Measurements from ENCODE around the gene FRYL.
"Not testable (repeated sequence)": the region's sequence is repeated elsewhere in the genome, so short reads cannot be mapped to it uniquely, and the experiment has no call there.

FRYL gene

DNA sequence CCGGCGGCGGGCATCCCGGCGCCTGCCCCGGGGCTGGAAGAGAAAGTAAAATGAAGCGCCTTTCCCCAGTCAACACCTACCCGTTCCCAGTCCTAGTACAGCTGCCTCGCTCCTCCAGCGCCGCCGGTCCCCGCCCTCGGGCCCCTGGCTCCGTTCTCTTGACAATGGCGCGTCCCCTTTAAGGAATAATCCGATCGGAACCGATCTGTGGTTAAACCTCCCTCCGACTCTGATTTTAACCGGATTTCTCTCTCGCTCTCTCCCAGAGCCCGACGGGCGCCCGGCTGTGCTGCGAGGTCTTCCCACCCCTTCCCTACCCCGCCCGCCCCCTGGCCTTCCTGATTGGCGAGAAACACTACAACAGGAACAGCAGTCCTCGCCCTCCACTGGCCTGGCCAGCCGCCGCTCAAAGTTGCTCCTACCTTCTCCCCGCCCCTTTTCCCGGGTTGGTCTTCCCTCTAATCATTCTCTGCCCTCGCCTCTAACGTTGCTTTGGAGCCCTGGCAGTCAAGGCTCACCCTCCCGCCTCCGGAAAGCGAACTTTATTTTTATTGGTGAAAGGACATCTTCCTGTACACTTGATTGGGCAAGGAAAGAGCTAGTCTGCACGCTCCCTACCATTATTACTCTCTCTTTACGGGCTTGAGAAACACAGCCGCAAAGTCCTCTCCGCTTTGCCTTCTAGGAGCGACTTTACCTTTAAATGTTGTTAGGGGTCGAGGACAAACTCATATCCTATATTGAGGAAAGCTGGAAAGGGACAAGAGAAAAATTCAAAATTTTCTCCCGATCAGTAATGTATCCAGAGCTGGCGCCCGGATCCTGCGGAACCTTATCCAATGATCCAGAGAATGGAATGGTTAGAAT, at the start of gene FRYL:
Gene FRYL (minus strand): TSS at position 282 of the 867 bp plus-strand sequence. CDS start 145,869 bp downstream, outside the sequence.
- DNase-seq (ENCODE audit: low read depth): peak; percentile 99

DNA sequence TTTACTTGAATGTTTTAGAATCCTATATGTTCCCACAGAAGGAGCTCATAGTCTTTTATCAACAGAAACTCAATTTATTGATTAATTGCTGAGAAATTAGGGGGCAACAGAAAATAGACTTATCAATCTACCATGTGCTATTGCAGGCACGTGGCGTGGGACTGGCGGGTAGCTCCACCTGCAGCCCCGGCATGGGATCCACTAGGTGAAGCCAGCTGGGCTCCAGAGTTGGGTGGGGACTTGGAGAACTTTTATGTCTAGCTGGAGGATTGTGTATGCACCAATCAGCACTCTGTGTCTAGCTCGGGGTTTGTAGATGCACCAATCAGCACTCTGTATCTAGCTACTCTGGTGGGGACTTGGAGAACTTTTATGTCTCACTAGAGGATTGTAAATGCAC, 47.5 kb upstream of the FRYL start:
- no peak for DNase-seq (ENCODE audit: low read depth)

DNA sequence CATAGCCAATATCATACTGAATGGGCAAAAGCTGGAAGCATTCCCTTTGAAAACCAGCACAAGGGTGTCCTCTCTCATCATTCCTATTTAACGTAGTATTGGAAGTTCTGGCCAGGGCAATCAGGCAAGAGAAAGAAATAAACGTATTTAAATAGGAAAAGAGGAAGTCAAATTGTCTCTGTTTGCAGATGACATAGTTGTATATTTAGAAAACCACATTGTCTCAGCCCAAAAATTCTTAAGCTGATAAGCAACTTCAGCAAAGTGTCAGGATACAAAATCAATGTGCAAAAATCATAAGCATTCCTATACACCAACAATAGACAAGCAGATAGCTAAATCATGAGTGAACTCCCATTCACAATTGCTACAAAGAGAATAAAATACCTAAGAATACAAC, 41.4 kb upstream of the FRYL start:
- DNase-seq (ENCODE audit: low read depth): not testable (repeated sequence)

DNA sequence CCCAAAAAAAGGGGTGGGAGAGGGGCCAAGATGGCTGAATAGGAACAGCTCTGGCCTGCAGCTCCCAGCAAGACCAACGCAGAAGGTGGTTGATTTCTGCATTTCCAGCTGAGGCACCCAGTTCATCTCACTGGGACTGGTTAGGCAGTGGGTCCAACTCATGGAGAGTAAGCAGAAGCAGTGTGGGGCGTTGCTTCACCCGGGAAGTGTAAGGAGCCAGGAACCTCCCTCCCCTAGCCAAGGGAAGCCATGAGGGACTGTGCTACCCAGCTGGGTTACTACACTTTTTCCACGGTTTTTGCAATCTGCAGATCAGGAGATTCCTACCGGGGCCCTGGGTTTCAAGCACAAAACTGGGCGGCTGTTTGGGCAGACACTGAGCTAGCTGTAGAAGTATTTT, 36.9 kb upstream of the FRYL start:
- DNase-seq (ENCODE audit: low read depth): no peak

DNA sequence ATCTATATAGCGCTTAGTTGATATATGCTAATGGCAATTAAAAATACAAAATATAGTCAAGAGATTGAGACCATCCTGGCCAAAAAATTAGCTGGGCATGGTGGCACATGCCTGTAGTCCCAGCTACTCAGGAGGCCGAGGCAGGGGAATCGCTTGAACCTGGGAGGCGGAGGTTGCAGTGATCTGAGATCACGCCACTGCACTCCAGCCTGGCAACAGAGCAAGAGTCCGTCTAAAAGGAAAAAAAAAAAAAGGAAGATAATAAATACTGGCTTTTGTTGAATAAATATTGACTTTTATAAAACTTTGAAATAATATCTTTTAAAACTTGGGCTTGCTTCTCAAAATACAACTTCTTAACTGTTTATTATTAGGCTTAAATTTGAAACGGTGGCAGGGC, 36.2 kb upstream of the FRYL start:
- DNase-seq (ENCODE audit: low read depth): not testable (repeated sequence)

DNA sequence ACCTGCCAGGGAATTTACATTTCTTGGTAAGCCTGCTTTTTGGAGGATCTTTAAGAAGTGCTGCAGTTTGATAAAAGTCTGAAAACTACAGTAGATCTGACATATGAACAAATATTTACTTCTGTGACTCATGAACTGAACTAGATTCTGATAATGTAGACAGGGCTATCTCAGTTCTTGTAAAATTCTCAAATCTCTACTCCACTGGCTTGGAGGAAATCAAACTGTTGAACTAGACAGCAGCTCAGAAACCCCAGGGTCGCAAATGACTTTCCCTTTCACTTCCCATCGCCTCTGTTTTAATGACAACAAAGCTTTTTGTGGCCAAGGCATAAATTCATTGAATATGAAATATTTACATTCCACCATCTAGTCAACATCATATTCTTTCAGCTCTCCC, 35.4 kb upstream of the FRYL start:
- DNase-seq (ENCODE audit: low read depth): no peak

DNA sequence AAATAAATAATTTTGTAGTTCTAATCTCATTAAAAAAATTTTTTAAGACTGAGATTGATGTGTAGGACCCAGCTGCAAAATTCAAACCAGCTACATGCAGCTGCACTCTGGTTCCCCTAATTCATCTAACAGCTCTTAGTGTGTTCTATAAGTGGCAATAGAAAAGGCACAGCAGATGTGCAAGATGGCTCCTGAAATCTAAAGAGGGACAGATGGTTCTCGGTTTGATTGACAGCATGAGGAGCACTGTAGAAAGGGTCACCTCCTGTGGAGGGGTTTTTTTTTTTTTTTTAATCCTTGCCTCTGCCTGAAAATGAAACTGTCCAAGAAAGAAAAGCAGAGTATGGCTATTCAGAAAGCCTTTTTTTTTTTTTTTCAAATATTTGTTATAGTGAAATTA, 33.9 kb upstream of the FRYL start:
- DNase-seq (ENCODE audit: low read depth): no peak

DNA sequence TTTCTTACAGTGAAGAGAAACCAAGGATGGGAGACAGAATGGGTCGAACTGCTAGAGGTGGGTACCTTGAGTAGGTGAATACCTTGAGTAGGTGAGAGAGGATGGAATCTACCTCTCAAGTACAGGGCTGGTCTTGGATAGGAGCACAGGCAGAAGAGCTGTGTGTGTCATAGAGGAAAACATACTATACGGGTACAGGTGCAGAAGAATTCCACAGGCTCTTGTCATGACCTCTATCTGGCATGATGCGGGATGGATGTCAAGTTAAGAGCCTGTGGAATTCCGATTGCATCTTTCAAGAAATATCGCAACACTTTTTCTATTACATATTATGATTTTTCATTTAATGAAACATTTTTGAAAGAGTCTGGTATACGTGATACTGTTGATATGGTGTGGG, 32.8 kb upstream of the FRYL start:
- no peak for DNase-seq (ENCODE audit: low read depth)

DNA sequence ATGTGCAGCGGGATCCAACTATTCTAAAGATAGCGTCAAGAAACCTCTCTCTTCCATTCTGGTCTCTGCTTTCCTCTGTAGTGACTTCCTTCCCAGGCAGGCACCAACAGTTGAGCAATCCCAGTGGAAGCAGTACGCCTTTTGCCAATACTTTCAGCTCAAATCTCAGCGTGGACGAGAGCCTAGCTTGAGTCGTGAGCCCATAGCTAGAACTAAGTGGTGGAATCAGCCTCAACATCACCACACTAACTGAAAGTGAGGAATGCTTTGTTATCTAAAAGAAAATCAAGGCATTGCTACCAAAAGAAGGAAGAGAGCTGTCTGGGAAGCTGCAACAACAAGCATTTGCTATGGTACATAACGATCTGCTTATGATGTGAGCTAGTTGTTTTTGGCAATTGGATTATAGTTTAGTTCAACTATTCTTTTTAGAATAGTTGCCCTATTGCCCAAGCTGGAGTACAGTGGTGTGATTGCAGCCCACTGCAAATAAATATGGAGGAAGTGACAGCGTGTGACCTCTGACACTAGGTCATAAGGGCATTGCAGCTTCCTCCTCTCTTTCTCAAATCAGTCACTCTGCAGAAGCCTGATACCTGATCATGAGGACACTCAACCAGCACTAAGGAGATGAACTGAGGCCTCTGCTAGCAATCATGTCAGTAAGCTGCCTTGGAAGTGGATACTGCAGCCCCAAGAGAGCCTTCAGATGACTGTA, 24.7 kb upstream of the FRYL start:
- DNase-seq (ENCODE audit: low read depth): peak; percentile 27

DNA sequence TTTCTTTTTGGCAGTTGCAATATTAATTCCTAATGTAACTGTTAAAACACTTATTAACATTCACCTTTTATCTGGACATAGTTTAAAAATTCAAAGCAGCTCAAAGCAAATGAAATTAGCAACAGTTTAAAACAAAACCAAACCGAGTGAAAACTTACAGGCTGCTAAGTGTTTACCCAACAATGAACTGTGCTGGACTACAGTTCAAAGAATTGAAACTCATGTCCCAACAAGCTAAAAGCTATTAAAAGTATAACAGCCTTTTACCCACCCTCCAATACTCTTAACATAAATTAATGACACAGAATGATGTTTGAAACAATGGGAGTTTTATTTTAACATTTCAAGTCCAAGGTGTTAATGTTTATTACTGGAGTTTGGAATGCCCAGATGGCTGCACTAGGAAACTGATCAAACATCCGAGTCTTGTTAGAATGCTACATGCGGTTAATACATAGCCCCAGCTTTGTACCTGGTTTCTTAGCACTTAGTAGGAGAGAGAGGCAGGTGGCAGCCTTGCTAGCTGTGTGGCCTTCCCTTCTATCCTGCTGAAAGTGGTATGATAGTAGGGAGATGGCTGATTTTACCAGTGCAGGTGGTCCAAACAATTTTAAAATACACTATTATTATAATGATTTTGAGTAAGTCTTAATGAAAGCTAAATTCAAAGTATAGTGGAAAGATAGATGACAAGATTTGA, 21.1 kb upstream of the FRYL start:
- DNase-seq (ENCODE audit: low read depth): no peak

DNA sequence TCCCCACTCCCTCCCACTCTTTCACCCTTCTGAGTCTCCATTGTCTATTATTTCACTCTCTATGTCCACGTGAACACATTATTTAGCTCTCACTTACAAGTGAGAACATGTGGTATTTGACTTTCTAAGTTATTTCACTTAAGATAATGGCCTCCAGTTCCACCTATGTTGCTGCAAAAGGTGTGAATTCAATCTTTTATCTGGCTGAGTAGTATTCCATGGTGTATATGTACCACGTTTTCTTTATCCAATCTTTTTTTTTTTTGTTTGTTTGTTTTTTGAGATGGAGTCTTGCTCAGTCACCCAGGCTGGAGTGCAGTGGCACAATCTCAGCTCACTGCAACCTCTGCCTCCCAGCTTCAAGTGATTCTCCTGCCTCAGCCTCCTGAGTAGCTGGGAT, 20.1 kb upstream of the FRYL start:
- not testable (repeated sequence) for DNase-seq (ENCODE audit: low read depth)

DNA sequence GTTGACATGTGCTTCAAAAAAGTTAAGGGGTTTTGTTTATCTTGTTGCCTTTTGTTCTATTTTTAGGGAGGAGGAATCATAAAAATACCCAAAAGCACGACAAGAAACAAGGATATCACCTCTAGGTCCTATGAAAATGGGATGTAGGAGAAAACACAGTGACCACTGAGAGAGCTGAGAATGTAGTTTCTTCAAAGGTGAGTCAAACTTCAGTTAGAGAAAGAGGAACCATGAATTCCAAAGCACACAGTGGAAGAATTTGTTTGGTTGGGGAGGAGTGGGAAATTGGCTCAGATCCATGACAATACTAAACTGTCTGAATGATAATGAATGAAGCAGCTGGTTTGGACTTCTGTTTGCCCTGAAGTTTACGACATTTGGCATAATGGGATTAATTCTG, 19.1 kb upstream of the FRYL start:
- DNase-seq (ENCODE audit: low read depth): no peak

DNA sequence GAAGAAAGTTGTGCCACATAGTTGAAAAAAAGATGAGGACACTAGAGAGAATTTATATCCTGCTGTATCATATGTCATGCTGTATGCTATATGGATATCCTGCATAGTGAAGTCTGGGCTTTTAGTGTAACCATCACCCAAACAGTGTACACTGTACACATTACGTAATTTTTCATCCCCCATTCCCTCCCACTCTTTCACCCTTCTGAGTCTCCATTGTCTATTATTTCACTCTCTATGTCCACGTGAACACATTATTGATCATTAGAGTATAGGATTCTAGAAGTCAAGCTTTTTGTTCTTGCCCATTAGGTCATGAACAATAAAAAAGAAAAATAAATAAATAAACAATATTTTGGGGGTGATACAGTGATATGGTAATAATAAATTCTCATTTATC, 18.0 kb upstream of the FRYL start:
- DNase-seq (ENCODE audit: low read depth): no peak

DNA sequence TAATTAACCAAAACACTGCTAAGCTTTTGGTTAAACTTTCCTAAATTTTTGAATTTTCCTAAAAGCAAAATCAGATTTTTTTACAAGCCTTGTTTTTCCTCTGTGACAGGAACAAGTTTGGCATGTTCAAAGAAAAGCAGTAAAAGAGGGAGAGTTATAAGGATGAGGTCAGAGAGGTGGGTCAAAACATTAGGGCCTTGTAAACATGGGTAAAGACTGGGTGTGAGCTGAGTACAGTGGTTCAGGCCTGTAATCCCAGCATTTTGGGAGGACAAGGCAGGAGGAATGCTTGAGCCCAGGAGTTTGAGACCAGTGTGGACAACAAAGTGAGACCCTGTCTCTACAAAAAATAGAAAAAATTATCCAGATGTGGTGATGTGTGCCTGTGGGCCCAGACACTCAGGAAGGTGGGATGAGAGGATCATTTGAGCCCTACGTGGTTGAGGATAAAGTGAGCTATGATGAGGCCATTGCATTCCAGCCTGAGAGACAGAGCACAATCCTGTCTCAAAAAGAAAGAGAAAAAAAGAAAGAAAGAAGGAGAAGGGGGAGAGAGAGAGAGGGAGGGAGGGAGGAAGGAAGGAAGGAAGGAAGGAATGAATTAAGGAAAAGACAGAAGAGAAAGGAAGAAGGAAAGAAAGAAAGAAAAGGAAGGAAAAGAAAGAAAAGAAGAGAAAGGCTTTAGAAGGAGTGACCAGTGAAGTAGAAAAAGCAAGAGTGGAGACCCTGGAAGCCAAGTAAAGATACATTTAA, 17.0 kb upstream of the FRYL start:
- DNase-seq (ENCODE audit: low read depth): no peak

DNA sequence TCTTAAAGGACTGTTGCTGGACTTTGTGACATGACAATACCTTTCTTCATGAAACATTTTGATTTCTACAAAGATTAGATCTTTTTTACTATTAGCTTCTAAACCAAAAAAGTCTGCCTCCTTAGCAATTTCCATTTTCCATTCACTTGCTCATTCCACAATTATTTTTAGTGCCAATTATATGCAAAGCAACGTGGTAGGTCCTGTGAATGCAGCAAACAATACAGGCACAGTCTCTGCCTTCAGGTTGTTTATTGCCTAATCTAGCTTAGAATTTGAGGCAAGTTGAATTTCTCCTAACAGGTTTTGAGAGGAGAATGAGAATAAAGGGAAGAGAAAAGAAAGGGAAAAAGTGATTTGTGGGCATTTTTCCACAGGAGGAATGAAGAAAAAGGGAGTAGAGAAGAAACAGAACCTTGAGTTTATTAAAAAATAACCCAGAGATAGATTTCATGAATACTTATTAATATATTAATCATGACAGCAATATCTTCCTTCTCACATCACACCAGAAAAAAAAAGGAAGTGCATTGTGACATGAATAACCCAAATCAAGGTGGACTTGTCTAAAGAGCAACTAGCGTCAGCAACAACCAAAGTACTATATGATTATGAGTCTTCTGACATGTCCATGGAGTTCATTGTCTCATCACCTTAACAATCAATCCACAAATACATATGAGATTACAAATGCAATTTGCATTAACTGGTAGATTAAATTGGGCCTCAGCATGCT, 16.3 kb upstream of the FRYL start:
- no peak for DNase-seq (ENCODE audit: low read depth)

DNA sequence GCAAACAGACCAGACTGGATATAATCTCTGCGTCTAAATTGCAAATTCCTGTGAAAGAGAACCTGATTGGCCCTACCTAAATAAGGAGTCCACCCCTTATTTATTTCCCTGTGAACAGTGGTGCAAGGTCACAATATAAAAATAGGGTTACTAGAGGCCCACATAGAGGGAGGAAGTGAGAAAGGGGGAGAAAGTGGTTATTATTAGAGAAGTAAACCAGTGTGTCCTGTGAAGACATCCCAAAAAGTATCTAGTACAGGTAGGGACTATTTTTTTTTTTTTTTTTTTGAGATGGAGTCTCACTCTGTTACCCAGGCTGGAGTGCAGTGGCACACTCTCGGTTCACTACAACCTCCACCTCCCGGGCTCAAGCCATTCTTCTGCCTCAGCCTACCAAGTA, 15.0 kb upstream of the FRYL start:
- DNase-seq (ENCODE audit: low read depth): no peak

DNA sequence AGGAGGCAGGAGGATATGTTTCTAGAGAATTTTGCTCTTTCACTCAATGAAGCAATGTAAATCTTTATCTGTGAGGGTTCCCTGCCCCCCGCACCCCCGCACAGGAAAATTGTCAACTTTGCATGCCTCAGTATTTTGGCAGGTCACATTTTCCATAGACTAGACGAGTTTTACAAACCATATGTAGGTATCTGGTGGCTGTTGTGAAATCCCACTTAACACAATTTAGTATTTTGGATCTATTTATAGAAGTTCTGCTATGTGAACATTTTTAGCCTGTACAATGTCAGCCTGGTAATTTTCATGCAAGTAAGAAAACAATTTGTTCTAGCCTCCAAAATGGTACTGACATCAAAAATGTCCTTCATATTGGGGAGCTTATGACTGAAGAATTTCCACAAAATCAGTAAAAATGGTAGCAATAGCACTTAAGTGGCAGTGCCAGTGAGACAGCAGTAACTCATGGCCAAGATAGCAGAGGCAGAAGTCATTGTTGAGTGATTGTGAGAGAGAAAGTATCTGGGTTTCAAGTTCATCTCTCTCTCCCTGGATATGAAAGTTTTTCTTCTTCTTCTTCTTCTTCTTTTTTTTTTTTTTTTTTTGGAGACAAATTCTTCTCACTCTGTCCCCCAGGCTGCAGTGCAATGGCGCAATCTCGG, 12.4 kb upstream of the FRYL start:
- peak; percentile 45 for DNase-seq (ENCODE audit: low read depth)

DNA sequence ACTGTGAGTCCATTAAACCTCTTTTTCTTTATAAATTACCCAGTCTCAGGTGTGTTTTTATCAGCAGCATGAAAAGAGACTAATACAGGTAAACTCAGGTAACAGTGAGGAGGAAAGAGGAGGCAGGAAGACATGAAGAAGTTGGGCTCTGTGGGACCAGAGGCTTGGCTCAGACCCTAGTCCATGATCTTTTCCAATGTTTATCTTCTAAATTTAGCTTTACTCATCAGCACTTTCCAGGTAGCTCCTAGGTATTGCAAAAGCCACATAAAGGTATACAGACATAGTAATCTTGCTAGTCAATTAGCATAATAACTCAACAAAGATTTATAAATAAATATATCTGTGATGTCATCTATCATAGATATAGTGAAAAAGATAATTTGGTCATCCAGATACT, 11.2 kb upstream of the FRYL start:
- DNase-seq (ENCODE audit: low read depth): no peak

DNA sequence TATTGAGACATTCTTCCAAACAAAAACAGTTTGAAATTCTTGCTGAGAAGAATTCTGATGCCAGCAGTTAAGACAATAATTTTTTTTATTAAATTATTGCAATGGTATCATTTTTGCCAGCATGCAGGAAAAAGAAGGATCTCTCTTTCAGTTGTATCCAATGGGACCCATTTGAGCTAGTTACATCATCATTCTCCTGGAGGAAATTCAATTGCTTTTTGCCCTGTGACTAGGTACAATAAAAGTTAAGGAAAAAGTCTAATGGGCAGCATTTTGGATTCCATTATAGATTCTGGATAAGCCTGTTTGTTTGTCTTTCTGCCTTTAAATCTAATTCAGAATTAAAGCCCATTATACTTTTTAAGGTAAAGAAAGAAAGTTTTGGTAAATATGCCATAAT, 10.5 kb upstream of the FRYL start:
- DNase-seq (ENCODE audit: low read depth): no peak

DNA sequence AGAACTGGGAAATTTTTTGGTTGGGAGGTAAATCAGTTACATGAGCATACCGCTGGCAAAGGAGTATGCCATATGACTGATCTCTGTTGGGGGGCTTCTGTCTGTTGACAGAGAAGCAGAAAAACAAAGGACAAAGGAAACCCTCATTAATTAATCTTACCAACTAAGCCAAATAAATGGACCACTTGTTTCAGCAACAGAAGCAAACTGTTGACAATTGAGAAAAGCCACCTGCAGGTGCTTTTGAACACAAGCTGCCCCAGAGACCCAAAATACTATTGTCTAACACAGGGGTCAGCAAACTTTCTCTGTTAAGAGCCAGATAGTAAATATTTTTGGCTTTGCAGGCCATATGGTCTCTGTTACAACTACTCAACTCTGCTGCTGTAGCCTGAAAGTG, 7.0 kb upstream of the FRYL start:
- DNase-seq (ENCODE audit: low read depth): no peak

DNA sequence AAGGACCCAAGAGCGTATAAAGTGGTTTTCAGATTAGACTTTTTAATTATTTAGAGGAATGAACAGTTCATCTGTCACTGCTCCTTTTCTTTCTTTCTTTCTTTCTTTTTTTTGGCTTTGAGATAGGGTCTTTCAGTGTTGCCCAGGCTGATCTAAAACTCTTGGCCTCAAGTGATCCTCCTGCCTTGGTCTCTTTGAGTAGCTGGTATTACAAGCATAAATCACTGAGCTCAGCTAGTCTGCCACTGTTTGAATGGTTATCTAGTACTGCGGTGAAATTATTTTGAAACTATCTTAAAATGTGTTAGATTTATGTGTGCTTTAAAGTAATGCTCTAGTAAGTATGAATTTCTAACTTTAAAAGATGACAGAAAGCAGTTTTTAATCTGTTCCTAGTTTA, 6.5 kb upstream of the FRYL start:
- no peak for DNase-seq (ENCODE audit: low read depth)

Data from fibroblast of gingiva (primary cell).